Neural progenitor cell (in vitro differentiated cells): Measurements from ENCODE around the gene PRR35. TPM values are rescaled to one million over a fixed set of nuclear protein-coding genes. Genes with fewer than 3 reads are reported as not detected.

Experiments used
- DNase-seq: peaks from one replicate; pipeline ENCODE4 v3.0.0-alpha.2; 2016; ENCODE audit warnings: low spot score
- H2AFZ ChIP-seq: fragments of 200-600 bp; sonication (generic); replicated peaks from 2 replicates; pipeline ENCODE4 v1.6.1; 2016; ENCODE audit warnings: antibody characterized with exemption
- H3F3A ChIP-seq: fragments of 200-600 bp; sonication (generic); 2 replicates; pipeline ENCODE4 v1.6.1; 2016; ENCODE audit warnings: antibody characterized with exemption, low read depth
- H3K27ac ChIP-seq: fragments of 200-600 bp; sonication (generic); 2 replicates; pipeline ENCODE4 v1.5.1; 2016; ENCODE audit warnings: mild to moderate bottlenecking
- H3K27me3 ChIP-seq: fragments of 200-600 bp; sonication (generic); 2 replicates; pipeline ENCODE4 v1.6.1; 2016; ENCODE audit warnings: mild to moderate bottlenecking, moderate library complexity
- H3K36me3 ChIP-seq: fragments of 200-600 bp; sonication (generic); 2 replicates; pipeline ENCODE4 v1.5.1; 2016
- H3K4me1 ChIP-seq: fragments of 200-600 bp; sonication (generic); 2 replicates; pipeline ENCODE4 v1.6.1; 2016; ENCODE audit warnings: mixed run types
- H3K4me2 ChIP-seq: fragments of 200-600 bp; sonication (generic); 2 replicates; pipeline ENCODE4 v1.6.1; 2016
- H3K4me3 ChIP-seq: fragments of 200-600 bp; sonication (generic); 2 replicates; pipeline ENCODE4 v1.5.1; 2016
- H3K79me2 ChIP-seq: fragments of 200-600 bp; sonication (generic); 2 replicates; pipeline ENCODE4 v1.6.1; 2016; ENCODE audit warnings: low read depth
- H3K9ac ChIP-seq: fragments of 200-600 bp; sonication (generic); 2 replicates; pipeline ENCODE4 v1.6.1; 2016
- H3K9me3 ChIP-seq: fragments of 200-600 bp; sonication (generic); 2 replicates; pipeline ENCODE4 v1.5.1; 2016; ENCODE audit warnings: low read depth
- H4K20me1 ChIP-seq: fragments of 200-600 bp; sonication (generic); 2 replicates; pipeline ENCODE4 v1.6.1; 2016; ENCODE audit warnings: low read depth
- H3K27ac Mint-ChIP-seq: 3 replicates; pipeline ENCODE4 v1.8.0; 2021; ENCODE audit warnings: mixed read lengths
- H3K27me3 Mint-ChIP-seq: 2 replicates; pipeline ENCODE4 v1.8.0; 2022; ENCODE audit warnings: low read depth, mild to moderate bottlenecking, inconsistent platforms, moderate library complexity, mixed read lengths; ENCODE audit not compliant: insufficient read depth
- H3K36me3 Mint-ChIP-seq: 3 replicates; pipeline ENCODE4 v1.8.0; 2021; ENCODE audit warnings: mixed read lengths
- H3K4me1 Mint-ChIP-seq: 3 replicates; pipeline ENCODE4 v1.8.0; 2021; ENCODE audit warnings: mixed read lengths
- H3K4me3 Mint-ChIP-seq: 3 replicates; pipeline ENCODE4 v1.8.0; 2021; ENCODE audit warnings: mild to moderate bottlenecking, moderate library complexity, mixed read lengths
- H3K9me3 Mint-ChIP-seq: 3 replicates; pipeline ENCODE4 v1.8.0; 2020; ENCODE audit warnings: mixed read lengths
- CTCF ChIP-seq: fragments of 200-600 bp; sonication (generic); IDR thresholded peaks from 2 replicates; pipeline ENCODE4 v1.5.1; 2017; ENCODE audit warnings: antibody characterized with exemption, mild to moderate bottlenecking
- EZH2 ChIP-seq: fragments of 200-600 bp; sonication (generic); IDR thresholded peaks from 2 replicates; pipeline ENCODE4 v1.6.1; 2017; ENCODE audit warnings: antibody characterized with exemption, mild to moderate bottlenecking, moderate library complexity
- EZH2phosphoT487 ChIP-seq: fragments of 200-600 bp; sonication (generic); IDR thresholded peaks from 2 replicates; pipeline ENCODE4 v1.6.1; 2017; ENCODE audit warnings: antibody characterized with exemption
- total RNA-seq: library from RNA; depleted of rRNA; stranded (reverse); fragments of >200 nt; gene quantifications from 2 replicates; pipeline ENCODE4 v1.2.3, GENCODE V29; 2015; ENCODE audit warnings: low replicate concordance

Gene PRR35
- total RNA-seq, 1 donor from 2014 or later = not detected

GRCh38 chr16:537415-538335, 22.5 kb upstream of the PRR35 start:
- Histone ChIP-seq H3K79me2 (peaks cover 34% of the 10 kb centered on the region), H3K4me1 (no peaks in the 10 kb centered on the region), H3K9me3 (no peaks in the 10 kb centered on the region), H3K4me3 (no peak overlapping the region), H3K36me3 (no peaks in the 10 kb centered on the region), H3F3A (peaks cover 5% of the 10 kb centered on the region), H4K20me1 (peaks cover 49% of the 10 kb centered on the region), H3K4me2 (no peak overlapping the region), H3K27ac (no peak overlapping the region), H3K27me3 (no peaks in the 10 kb centered on the region), H2AFZ (no peak overlapping the region), H3K9ac (no peak overlapping the region)
- TF ChIP-seq CTCF (peak; percentile 29), EZH2phosphoT487 (no peak)
- Mint-ChIP-seq H3K4me1 (no peaks in the 10 kb centered on the region), H3K4me3 (no peak overlapping the region), H3K27me3 (peaks cover 4% of the 10 kb centered on the region), H3K9me3 (no peaks in the 10 kb centered on the region), H3K27ac (no peak overlapping the region), H3K36me3 (peaks cover 5% of the 10 kb centered on the region)
- no peak for DNase-seq

GRCh38 chr16:539901-540530, 20.2 kb upstream of the PRR35 start:
- DNase-seq = no peak
- no peaks in the 10 kb centered on the region for H3K9me3 Mint-ChIP-seq
- H3K4me2 ChIP-seq = no peak overlapping the region
- H3K27me3 Mint-ChIP-seq = peaks cover 5% of the 10 kb centered on the region
- peaks cover 5% of the 10 kb centered on the region for H3K36me3 Mint-ChIP-seq
- H3K36me3 ChIP-seq = no peaks in the 10 kb centered on the region
- TF ChIP-seq EZH2phosphoT487 = no peak
- no peak for TF ChIP-seq EZH2
- TF ChIP-seq CTCF = no peak
- H4K20me1 ChIP-seq = peaks cover 26% of the 10 kb centered on the region
- H3F3A ChIP-seq = no peaks in the 10 kb centered on the region
- H3K4me1 ChIP-seq = no peaks in the 10 kb centered on the region
- H3K27me3 ChIP-seq = no peaks in the 10 kb centered on the region
- H3K9me3 ChIP-seq = no peaks in the 10 kb centered on the region
- H2AFZ ChIP-seq = no peak overlapping the region
- no peak overlapping the region for H3K27ac ChIP-seq
- H3K4me3 Mint-ChIP-seq = no peak overlapping the region
- no peak overlapping the region for H3K27ac Mint-ChIP-seq
- H3K4me1 Mint-ChIP-seq = no peaks in the 10 kb centered on the region
- no peak overlapping the region for H3K9ac ChIP-seq
- no peak overlapping the region for H3K4me3 ChIP-seq
- H3K79me2 ChIP-seq = peaks cover 12% of the 10 kb centered on the region

GRCh38 chr16:540645-541340, 19.4 kb upstream of the PRR35 start:
- no peak overlapping the region for H3K4me3 ChIP-seq

More at GRCh38 chr16:540645-541340, 19.4 kb upstream of the PRR35 start:
- Histone ChIP-seq H3F3A (no peaks in the 10 kb centered on the region), H3K79me2 (peaks cover 6% of the 10 kb centered on the region), H4K20me1 (peaks cover 20% of the 10 kb centered on the region), H3K9me3 (no peaks in the 10 kb centered on the region), H3K27ac (no peak overlapping the region), H3K9ac (no peak overlapping the region), H3K4me2 (no peak overlapping the region), H3K36me3 (no peaks in the 10 kb centered on the region), H3K4me1 (no peaks in the 10 kb centered on the region), H3K27me3 (no peaks in the 10 kb centered on the region), H2AFZ (no peak overlapping the region)
- Mint-ChIP-seq H3K4me3 (no peak overlapping the region), H3K9me3 (no peaks in the 10 kb centered on the region), H3K27me3 (peaks cover 5% of the 10 kb centered on the region), H3K27ac (no peak overlapping the region), H3K4me1 (no peaks in the 10 kb centered on the region), H3K36me3 (peaks cover 5% of the 10 kb centered on the region)
- no peak for TF ChIP-seq EZH2phosphoT487
- TF ChIP-seq CTCF = no peak
- no peak for TF ChIP-seq EZH2
- DNase-seq = no peak
